Transverse colon (tissue), 4 donors: ENCODE data around the gene RNF224.

Source experiments
- EP300 ChIP-seq: sonication (generic); formaldehyde crosslinking; IDR thresholded peaks from one replicate; pipeline ENCODE4 v1.6.1; 2017; ENCODE audit warnings: antibody characterized with exemption, low read depth
- POLR2A ChIP-seq: fragments of 450-650 bp; IDR thresholded peaks from one replicate; pipeline ENCODE4 v1.6.1; 2016; ENCODE audit warnings: antibody characterized with exemption, mild to moderate bottlenecking, moderate library complexity
- POLR2AphosphoS5 ChIP-seq, 3 donors: sonication (generic); formaldehyde crosslinking; IDR thresholded peaks; one replicate each; pipeline ENCODE4 v1.6.1; 2016; ENCODE audit warnings: antibody characterized with exemption in 3 of 3
- TF ChIP-seq, protein P1 (sequence below), 5 experiments: fragments of 200-600 bp in 3 of 5; fragments of 450-650 bp in 2 of 5; sonication (generic) in 3 of 5; IDR thresholded peaks; 1 replicate in 2 of 5; 2 replicates in 3 of 5; pipeline ENCODE4 v1.5.1; 2016 to 2017; ENCODE audit warnings: antibody characterized with exemption in 5 of 5, inconsistent platforms in 3 of 5, mild to moderate bottlenecking in 2 of 5, moderate library complexity in 1 of 5

- TF ChIP-seq, protein P1, sequence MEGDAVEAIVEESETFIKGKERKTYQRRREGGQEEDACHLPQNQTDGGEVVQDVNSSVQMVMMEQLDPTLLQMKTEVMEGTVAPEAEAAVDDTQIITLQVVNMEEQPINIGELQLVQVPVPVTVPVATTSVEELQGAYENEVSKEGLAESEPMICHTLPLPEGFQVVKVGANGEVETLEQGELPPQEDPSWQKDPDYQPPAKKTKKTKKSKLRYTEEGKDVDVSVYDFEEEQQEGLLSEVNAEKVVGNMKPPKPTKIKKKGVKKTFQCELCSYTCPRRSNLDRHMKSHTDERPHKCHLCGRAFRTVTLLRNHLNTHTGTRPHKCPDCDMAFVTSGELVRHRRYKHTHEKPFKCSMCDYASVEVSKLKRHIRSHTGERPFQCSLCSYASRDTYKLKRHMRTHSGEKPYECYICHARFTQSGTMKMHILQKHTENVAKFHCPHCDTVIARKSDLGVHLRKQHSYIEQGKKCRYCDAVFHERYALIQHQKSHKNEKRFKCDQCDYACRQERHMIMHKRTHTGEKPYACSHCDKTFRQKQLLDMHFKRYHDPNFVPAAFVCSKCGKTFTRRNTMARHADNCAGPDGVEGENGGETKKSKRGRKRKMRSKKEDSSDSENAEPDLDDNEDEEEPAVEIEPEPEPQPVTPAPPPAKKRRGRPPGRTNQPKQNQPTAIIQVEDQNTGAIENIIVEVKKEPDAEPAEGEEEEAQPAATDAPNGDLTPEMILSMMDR (IDR thresholded peaks at IDR 0.05) = peak; percentile 99 to 100 (median 100)
- no peak for TF ChIP-seq POLR2AphosphoS5 (IDR thresholded peaks at IDR 0.05)
- no peak for TF ChIP-seq POLR2A
- TF ChIP-seq EP300 = no peak
Measured at GRCh38 chr9:137236238-137236935, 9.1 kb downstream of the RNF224 start.
